GM18526 (cell line): ENCODE results near the gene EIF4A2.

ENCODE experiments used
- POLR2A ChIP-seq: IDR thresholded peaks from 3 replicates; pipeline ENCODE4 v1.6.1; 2011; ENCODE audit not compliant: insufficient read length; ENCODE audit errors: extremely low read depth

The EIF4A2 gene

DNA sequence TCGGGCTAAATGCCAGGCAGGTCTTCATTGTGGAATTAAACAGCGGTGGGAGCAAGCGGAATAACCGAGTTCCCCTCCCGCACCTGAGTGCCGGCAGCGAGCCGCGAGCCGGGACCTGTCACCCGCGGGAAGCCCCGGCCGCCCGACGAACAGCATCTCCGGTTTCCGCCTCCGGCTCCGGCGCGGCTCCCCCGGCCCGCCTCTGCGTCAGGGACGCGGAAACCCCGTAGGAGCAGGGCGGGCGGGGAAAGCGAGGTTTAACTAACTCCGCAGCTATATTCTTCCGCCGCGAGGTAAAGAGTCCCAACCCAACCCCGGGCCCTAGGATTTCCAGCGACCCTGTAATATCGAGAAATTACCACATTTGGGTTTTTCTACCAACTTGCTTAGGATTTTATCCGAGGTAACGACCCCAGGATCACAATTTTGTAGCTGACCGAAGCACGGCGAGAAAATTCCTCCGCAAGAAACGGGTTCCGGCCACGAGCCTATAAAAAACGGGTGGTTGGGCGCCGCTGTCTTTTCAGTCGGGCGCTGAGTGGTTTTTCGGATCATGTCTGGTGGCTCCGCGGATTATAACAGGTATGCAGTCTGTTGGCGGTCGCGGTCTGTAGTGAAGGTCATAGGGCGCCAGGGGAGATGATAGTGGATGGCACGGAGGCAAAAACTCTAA is at the start of gene EIF4A2:
TSS of gene EIF4A2 (plus strand) at position 520 of the 673 bp plus-strand sequence. CDS start at position 554, 34 bp downstream.
- peak; percentile 99 for TF ChIP-seq POLR2A

DNA sequence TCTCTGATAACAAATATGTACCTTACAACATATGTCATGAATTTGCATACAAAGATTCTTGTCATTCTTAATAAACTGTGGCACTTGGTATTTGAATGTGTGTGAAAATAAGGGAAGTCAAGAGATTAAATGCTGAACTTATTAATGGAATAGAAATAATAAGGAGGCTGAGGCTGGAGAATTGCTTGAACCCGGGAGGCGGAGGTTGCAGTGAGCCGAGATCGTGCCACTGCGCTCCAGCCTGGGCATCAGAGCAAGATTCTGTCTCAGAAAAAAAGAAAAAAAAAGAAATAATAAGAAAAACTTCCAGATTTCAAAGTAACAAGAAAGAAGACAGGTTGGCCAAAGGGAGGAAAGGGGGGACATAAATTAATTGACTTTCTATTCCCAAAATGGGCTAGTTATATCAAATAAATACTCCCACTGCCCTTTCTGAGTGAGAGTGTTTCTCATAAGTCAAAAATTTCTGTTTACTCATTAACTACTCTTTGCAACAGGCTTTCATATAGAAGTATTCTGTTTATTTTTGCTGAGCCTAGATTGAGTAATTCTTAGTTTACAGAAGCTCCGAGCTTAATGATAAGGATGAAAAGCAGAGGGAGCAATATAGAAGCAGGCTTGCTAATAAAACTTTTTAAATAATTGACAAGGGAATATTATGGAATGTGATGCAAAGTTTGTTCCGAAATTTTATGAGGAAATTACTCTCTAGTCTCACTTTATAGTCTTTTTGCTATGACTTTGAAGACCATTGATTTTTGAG is 40.6 kb upstream of the EIF4A2 start:
- no peak for TF ChIP-seq POLR2A

DNA sequence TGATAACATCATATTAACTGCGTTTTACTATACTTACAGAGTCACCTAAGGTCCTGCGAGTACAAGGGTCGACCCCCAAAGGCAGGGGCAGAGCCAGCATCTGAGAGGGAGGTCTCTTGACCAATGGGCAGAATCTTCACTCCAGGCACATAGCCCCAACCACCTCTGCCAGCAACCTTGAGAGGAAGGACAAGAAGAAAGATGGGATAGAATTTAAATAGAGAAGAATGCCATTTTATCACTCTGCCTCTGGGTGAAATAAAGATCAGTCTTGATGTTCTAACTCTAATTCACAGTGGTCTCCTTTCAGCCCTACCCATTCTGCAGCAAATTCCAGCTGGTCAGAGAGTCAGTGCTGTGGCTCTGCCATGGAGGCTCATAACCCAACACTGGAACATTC is 39.7 kb upstream of the EIF4A2 start:
- TF ChIP-seq POLR2A = no peak

DNA sequence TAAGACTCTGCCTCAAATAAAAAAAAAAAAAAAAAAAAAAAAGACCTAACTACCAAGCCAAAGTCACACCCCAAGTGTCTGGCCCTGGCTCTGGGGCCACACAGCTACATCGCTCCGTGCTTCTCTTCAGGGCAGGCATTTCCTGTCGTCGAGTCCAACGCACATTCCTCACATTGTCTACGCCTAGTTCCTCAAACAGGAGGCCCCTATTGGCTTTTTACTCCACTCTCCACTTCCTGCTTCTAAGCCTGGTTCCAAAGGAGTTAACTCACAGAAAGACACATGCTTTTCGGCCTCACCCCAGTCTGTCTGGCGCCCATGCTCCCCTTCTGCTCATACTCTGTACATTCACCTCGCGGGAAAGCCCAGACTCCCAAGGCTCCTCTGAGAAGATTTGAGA is 37.4 kb upstream of the EIF4A2 start:
- TF ChIP-seq POLR2A = no peak

DNA sequence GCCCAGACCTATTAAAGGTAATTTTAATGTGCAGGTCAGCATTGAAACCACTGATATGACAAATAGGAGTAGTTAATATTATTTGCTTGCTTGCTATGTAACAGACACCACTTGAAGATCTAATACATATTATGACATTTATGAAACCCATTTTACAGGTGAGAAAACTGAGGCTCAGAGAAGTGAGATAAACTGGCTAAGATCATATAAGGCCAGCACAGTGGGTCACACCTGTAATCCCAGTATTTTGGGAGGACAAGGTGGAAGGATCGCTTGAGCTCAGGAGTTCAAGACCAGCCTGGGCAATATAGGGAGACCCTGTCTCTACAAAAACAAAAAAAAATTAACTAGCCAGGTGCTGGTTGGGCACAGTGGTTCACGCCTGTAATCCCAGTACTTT is 33.1 kb upstream of the EIF4A2 start:
- TF ChIP-seq POLR2A = no peak

DNA sequence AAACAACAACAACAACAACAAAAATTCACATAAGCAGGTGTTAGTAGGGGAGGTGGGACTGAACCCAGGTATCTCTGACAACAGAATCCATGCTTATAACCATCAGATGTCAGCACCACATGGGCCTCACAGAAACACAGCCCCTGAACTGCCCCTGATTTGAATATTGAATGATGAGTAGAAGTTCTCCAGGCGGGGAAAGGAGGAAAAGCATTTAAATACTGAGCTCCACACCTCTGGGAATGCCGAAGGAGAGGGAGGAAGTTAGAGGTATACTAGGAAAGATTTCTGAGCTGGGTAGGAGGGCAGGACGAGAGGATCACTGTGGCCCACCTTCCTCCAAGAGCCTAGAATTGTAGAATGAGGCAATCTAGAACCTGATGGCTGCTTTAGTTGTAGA is 31.9 kb upstream of the EIF4A2 start:
- TF ChIP-seq POLR2A = no peak

DNA sequence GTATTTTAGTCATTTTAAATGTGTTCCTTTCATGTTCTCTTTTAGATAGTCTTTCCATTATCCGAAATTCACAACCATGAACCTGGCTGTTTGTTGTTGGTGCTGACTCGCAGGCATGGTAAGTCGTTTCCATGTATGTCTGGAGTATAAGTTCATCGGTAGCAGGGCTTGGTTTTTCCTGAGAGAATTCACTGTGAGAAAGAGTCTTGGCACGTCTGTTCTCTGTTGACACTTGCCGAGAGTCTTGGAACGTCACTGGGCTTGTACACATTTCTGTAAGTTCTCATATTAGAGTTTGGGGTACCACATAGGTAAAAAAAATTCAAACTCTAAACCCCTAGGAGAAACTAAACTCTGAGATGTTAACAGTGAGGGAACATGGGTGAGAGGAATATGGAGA is 29.4 kb upstream of the EIF4A2 start:
- no peak for TF ChIP-seq POLR2A

DNA sequence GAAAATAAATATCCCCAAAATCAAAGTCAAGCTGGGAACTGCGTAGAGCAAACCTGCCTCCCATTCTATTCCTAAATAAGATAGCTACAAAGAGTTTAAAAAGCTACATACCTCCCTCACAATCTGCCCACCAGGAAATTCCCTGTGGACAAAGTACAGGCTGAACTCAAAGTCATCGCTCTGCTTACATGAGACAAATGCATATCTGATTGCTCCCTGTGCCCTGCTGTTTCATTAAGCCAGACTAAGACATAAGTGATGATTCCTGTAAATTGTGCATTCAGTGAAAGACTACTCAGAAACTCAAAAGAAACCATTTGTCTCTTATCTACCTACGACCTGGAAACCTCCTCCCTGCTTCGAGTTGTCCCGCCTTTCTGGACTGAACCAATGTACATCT is 28.5 kb upstream of the EIF4A2 start:
- no peak for TF ChIP-seq POLR2A

DNA sequence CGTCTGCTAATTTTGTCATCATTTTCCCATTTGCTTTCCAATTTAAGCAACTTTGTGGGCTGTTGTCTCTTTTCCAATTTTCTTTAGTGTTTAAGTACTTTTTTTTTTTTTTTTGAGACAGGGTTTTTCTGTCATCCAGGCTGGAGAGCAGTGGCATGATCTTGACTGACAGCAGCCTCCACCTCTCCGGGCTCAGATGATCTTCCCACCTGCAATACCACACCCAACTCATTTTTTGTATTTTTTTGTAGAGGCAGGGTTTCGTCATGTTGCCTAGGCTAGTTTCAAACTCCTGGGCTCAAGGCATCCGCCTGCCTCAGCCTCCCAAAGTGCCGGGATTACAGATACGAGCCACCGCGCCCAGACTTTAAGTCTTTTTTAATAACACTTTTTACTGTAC is 26.2 kb upstream of the EIF4A2 start:
- no peak for TF ChIP-seq POLR2A

DNA sequence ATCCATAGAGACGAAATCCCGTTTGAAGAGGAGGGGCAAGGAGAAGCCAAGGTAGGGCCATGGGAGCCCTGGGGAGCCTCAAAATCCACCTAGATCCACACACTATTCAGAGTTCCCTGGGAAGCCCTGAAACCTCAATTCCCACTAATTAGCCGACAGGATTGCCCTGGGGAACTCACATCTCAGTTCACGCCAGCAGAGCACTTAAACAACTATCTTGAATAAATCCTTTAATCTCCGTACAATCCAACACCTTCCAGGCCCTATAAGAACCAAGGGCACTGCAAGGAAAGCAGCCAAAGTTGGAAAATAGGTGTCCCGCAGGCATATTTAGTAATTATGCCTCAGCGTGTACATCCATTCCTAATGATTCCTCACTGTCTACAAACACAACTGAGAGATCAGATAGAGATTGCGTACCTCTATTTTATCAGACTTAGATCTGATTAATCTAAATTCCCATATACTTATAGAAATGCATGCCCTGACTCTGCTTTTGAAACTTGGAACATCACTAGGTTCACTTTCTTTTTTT is 25.6 kb upstream of the EIF4A2 start:
- no peak for TF ChIP-seq POLR2A

DNA sequence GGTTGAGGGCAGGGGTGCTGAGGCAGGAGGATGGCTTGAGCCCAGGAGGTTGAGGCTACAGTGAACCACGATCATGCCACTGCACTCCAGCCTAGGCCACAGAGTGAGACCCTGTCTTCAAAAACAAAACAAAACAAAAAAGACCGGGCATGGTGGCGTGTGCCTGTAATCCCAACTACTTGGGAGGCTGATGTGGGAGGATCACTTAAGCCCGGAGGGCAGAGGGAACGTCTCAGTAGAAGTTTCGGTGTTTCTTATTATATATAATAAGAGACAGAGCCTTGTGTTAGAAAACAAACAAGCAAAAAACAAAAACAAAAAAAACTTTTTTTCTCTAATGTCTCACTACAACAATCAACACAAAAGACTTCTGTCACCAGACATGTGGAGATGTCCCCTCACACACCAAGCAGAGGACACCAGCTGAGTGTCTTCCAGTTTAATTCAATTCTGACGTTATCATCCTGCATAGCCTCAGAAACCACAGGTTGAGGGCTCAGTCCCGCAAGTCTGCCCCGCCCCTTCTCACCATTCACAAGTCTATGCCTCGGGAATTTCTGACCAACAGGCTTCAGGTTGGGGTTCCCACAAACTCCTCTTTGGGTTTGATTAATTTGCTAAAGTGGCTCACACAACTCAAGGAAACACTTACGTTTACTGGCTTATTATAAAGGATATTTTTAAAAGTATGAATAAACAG is 24.0 kb upstream of the EIF4A2 start:
- TF ChIP-seq POLR2A = no peak

DNA sequence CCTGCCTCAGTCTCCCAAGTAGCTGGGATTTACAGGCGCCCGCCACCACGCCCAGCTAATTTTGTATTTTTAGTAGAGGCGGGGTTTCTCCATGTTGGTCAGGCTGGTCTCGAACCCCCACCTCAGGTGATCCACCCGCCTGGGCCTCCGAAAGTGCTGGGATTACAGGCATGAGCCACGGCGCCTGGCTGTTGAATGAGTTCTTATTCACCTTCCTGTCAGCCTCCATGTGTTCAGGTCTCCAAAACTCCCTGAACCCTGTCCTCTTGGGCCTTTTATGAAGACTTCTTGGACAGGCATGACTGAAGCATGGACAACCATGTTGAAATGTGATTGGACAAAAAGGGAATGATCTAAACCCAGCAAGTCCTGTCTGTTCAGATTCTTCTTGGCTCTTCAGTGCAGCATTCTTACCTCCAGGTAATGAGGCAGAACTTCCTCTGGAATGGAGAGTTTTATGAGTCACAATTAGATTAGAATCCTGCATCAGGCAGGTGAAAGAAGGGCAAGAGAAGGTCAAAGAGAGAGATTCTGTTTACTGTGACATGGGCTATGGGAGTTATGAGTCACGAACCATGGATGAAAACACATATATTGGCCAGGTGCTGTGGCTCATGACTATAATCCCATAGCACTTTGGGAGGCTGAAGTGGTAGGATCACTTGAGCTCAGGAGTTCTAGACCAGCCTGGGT is 23.1 kb upstream of the EIF4A2 start:
- TF ChIP-seq POLR2A = no peak

DNA sequence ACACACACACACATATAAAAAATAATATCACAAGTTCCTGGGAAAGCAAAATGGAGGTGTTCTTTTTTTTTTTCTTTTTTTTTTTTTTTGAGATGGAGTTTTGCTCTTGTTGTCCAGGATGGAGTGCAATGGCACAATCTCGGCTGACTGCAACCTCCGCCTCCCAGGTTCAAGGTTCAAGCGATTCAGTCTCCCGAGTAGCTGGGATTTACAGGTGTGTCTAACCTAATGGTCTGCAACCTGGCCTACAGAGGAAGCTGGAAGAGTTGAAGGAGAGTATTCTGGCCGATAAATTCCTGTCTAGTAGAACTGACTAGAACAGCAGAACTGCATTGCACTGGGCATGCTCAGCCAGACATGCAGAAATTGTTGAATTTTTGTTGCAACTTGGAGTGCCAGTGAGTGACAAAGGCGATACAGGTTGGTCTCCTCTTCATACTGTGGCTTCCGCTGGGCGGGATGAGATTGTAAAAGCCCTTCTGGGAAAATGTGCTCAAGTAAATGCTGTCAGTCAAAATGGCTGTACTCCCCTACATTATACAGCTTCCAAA is 22.4 kb upstream of the EIF4A2 start:
- TF ChIP-seq POLR2A = no peak

DNA sequence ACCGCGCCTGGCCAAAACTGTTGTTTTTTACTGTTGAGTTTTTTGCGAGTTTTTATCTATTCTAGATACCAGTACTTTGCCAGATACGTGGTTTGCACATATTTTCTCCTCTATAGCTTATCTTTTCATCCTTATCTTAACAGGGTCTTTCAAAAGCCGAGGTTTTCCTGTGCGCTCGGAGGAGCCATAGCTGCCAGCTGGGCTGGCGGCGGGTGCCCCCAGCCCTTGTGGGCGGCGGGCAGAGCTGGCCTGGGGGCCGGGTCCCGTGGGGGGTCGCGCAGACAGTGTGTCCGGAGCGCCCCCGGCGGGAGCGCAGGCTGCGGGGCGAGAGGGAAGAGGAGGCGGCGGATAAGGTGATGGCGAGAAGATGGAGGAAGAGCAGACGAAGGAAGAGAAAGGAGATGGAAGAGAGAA is 11.1 kb upstream of the EIF4A2 start:
- no peak for TF ChIP-seq POLR2A
